Measurements from ENCODE around the gene ZNF662. TPM values are rescaled to one million over a fixed set of nuclear protein-coding genes. Genes with fewer than 3 reads are reported as not detected.

ZNF662 gene
- total RNA-seq, 2 experiments from 2014 or later, result 1.1 to 1.3 TPM

DNA sequence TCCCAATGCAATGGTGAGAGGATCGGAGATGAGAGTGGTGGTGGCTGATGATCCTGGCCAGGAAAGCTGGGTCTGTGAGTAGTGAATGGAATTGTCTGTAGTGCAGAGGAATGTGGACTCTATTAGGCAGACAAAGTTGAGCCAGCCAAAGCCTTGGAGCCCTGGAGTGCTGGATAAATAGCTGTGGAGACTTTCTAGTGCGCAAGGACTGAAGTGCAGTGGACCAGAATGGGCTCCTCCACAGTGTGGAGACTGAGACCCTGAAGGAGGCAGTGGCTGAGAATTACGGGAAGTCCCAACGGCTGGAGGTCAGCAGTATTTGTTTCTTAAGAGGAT, 874 bp downstream of the ZNF662 start:
- Mint-ChIP-seq H3K36me3 (ENCODE audit: low read depth) (peaks cover 24% of the 10 kb centered on the region), H3K27ac (no peak overlapping the region), H3K4me3 (peak overlapping the region; percentile 56), H3K27me3 (peaks cover 26% of the 10 kb centered on the region), H3K9me3 (ENCODE audit: low read depth) (peaks cover 18% of the 10 kb centered on the region), H3K4me1 (peaks cover 9% of the 10 kb centered on the region)
- ATAC-seq (no peak), DNase-seq (no peak)
- intact Hi-C loops (cut with DNase I, micrococcal nuclease), result no loop called here
- CTCF ChIA-PET, result no interaction called here
- POLR2A ChIA-PET, result no interaction called here

DNA sequence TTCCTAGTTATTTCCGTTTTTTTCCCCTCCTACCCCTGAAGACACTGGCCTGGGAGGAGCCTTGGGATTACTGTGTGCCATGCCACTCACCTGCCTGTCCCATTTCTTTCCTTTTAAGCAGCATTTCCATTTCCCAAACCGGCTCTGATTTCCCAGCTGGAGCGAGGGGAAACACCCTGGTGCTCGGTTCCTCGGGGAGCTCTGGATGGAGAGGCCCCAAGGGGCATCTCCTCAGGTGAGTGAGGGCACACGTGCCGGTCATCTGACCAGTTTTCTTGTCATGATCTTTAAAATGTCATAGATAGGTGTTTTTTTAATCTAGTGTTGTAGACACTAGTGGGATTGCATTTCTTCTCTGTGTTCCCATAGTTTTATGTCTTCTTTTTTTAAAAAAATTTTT, 2.7 kb downstream of the ZNF662 start:
- DNase-seq (no peak), ATAC-seq (no peak)
- H3K36me3 Mint-ChIP-seq (ENCODE audit: low read depth), result peaks cover 32% of the 10 kb centered on the region
- ChIA-PET POLR2A (no interaction called here), CTCF (no interaction called here)
- H3K4me3 Mint-ChIP-seq, result no peak overlapping the region
- H3K27me3 Mint-ChIP-seq, result peaks cover 22% of the 10 kb centered on the region
- H3K9me3 Mint-ChIP-seq (ENCODE audit: low read depth), result peaks cover 24% of the 10 kb centered on the region
- intact Hi-C loops (cut with DNase I, micrococcal nuclease), result no loop called here
- H3K4me1 Mint-ChIP-seq, result peaks cover 9% of the 10 kb centered on the region
- no peak overlapping the region for H3K27ac Mint-ChIP-seq

DNA sequence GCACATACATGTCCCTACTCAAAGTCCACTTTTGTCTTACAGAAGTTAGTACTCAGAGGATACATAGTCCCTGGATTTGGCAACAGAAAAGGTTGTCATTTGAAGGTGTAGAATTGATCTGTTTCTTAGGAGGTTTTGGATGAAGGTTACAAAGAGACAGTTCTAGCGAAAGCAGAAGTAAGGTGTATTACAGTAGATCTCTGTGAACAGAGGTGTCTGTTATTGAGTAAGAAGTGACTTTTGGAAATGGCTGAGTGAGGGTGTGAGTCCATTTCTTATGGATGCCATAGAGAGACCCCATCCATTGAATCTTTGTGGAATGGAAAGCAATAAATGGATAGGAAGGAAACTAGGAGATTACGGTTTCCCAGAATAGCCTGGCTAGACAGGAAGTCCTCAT, 5.6 kb downstream of the ZNF662 start:
- peaks cover 48% of the 10 kb centered on the region for H3K36me3 Mint-ChIP-seq (ENCODE audit: low read depth)

DNA sequence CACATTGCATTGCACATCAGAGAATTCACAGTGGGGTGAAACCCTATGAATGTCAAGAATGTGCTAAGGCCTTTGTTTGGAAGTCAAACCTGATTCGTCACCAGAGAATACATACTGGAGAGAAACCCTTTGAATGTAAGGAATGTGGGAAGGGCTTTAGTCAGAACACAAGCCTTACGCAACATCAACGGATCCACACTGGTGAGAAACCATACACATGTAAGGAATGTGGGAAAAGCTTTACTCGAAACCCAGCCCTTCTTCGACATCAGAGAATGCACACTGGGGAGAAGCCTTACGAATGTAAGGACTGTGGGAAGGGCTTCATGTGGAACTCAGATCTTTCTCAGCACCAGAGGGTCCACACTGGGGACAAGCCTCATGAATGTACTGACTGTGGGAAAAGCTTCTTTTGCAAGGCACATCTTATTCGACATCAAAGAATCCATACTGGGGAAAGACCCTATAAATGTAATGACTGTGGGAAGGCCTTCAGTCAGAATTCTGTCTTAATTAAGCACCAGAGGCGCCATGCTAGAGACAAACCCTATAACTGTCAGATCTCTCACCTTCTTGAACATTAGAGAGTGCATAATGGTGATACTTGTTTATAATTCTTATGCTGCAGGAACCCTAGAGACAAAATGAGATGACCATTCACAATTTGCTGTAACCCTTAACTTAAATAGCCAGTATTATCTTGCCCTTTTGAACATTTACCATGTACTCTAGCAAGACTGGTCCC, 9.0 kb downstream of the ZNF662 start:
- H3K4me3 Mint-ChIP-seq, result no peak overlapping the region
- ATAC-seq (no peak), DNase-seq (no peak)
- peaks cover 58% of the 10 kb centered on the region for H3K9me3 Mint-ChIP-seq (ENCODE audit: low read depth)
- H3K4me1 Mint-ChIP-seq, result no peaks in the 10 kb centered on the region
- no peaks in the 10 kb centered on the region for H3K27me3 Mint-ChIP-seq
- no peak overlapping the region for H3K27ac Mint-ChIP-seq
- intact Hi-C loops (cut with DNase I, micrococcal nuclease), result no loop called here
- peaks cover 47% of the 10 kb centered on the region for H3K36me3 Mint-ChIP-seq (ENCODE audit: low read depth)
- ChIA-PET CTCF (interaction anchor here (0.7 kb wide), 1 partner anchor 27 kb away, joined by 3 read pairs; no protein-coding TSS in a partner anchor), POLR2A (no interaction called here)

More for the DNA sequence above, 5.6 kb downstream of the ZNF662 start:
- POLR2A ChIA-PET, result no interaction called here
- peaks cover 2% of the 10 kb centered on the region for H3K4me1 Mint-ChIP-seq
- intact Hi-C loops (cut with DNase I, micrococcal nuclease), result no loop called here
- H3K9me3 Mint-ChIP-seq (ENCODE audit: low read depth), result peaks cover 45% of the 10 kb centered on the region
- peak; percentile 55 for ATAC-seq
- DNase-seq, result no peak
- H3K4me3 Mint-ChIP-seq, result no peak overlapping the region
- H3K27ac Mint-ChIP-seq, result no peak overlapping the region
- peaks cover 7% of the 10 kb centered on the region for H3K27me3 Mint-ChIP-seq
- CTCF ChIA-PET, result no interaction called here

DNA sequence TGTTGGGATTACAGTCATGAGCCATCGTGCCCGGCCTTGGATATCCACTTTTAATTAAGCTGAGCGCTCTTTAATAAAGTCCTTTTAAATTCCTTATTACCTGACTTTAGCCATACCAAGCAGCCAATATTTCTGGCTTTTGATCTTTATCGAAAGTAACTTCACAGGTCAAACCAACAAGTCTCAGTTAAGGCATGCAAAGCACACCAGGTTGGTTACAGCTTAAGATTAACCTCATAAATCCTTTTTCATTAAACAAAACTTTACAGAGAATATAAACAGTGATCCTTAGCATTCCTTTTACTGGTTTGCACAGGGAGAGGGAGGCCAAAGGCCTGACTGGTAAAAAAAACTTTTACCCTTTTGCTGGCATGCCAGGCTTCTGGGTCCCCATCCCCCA, 17.7 kb downstream of the ZNF662 start:
- no peak overlapping the region for H3K4me3 Mint-ChIP-seq
- H3K27me3 Mint-ChIP-seq, result no peaks in the 10 kb centered on the region
- peaks cover 4% of the 10 kb centered on the region for H3K4me1 Mint-ChIP-seq
- CTCF ChIA-PET, result no interaction called here
- no peak for DNase-seq
- no peak for ATAC-seq
- no peaks in the 10 kb centered on the region for H3K36me3 Mint-ChIP-seq (ENCODE audit: low read depth)
- H3K9me3 Mint-ChIP-seq (ENCODE audit: low read depth), result peaks cover 9% of the 10 kb centered on the region
- POLR2A ChIA-PET, result no interaction called here
- no peak overlapping the region for H3K27ac Mint-ChIP-seq
- intact Hi-C loops (cut with DNase I, micrococcal nuclease), result no loop called here

DNA sequence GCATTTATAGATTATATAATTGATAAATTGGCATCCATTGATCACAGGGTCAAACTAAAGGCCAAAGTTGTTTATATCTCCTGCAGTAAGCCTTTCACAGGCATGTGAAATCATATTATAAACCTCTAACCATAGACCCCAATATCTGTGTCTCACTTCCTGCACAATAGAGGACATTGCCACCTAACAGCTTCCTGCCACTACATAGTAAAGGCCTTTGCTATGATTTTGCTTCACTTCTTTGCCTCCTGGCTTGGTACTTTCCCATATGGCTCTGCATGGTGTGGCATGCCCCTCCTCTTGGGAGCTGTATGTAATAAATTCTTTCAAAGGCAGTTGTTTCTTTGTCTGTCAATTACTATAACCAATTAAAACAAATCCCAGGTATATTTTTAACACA, 20.4 kb downstream of the ZNF662 start:
- Mint-ChIP-seq H3K4me3 (no peak overlapping the region), H3K27me3 (no peaks in the 10 kb centered on the region), H3K4me1 (peaks cover 4% of the 10 kb centered on the region), H3K36me3 (ENCODE audit: low read depth) (no peaks in the 10 kb centered on the region), H3K27ac (no peak overlapping the region), H3K9me3 (ENCODE audit: low read depth) (peaks cover 3% of the 10 kb centered on the region)
- no peak for ATAC-seq
- no peak for DNase-seq
- ChIA-PET POLR2A (no interaction called here), CTCF (no interaction called here)
- intact Hi-C loops (cut with DNase I, micrococcal nuclease), result no loop called here

DNA sequence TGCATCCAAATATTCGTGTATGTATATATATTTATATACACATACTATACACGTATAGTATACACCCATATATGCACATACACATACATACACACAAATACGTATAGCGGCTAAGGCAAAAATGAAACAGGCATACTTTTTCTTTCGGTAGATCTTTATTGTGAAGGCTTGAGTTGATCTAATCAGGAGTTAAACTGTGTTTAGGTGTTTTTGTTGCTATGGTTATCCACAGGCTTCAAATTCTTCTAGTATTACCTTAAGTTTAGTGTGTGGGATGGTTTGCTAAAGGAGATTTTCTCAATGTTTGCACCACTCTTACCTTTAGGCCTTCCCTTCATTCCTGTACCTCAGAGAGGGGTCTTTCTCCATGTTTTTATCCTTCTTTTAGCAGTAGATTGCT, 28.2 kb downstream of the ZNF662 start:
- no peak overlapping the region for H3K27ac Mint-ChIP-seq
- intact Hi-C loops (cut with DNase I, micrococcal nuclease), result no loop called here
- H3K4me3 Mint-ChIP-seq, result no peak overlapping the region
- peaks cover 26% of the 10 kb centered on the region for H3K4me1 Mint-ChIP-seq
- no peaks in the 10 kb centered on the region for H3K9me3 Mint-ChIP-seq (ENCODE audit: low read depth)
- DNase-seq, result no peak
- ChIA-PET POLR2A (no interaction called here), CTCF (interaction anchor here (0.6 to 1.7 kb wide), 2 partner anchors 28 to 94 kb away, joined by 3 to 4 read pairs; no protein-coding TSS in a partner anchor)
- no peaks in the 10 kb centered on the region for H3K27me3 Mint-ChIP-seq
- ATAC-seq, result no peak
- peaks cover 3% of the 10 kb centered on the region for H3K36me3 Mint-ChIP-seq (ENCODE audit: low read depth)

DNA sequence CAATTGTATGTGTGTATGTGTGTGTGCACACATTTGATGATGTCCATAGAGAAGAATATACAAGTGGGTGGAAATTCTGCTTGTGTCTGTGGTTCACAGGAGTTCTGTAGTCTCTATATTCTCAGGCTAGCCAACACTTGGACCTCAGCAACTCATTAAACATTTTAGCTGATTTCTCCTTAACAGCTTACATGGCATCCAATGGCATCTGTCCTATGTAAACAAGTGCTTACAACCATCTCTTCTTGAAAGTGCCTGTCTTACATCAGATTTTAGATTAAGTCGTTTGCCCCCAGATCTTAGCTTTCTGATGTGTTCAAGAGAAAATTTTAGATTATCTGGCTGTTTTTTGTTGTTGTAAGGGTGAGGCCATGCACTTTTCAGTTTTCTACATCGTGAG, 29.0 kb downstream of the ZNF662 start:
- Mint-ChIP-seq H3K27ac (no peak overlapping the region), H3K36me3 (ENCODE audit: low read depth) (peaks cover 3% of the 10 kb centered on the region), H3K27me3 (no peaks in the 10 kb centered on the region), H3K4me1 (peaks cover 26% of the 10 kb centered on the region), H3K9me3 (ENCODE audit: low read depth) (peaks cover 2% of the 10 kb centered on the region), H3K4me3 (no peak overlapping the region)
- ChIA-PET CTCF (interaction anchor here (0.8 to 1.7 kb wide), 2 partner anchors 17 to 27 kb away, joined by 3 to 4 read pairs; no protein-coding TSS in a partner anchor), POLR2A (no interaction called here)
- no peak for ATAC-seq
- no peak for DNase-seq
- intact Hi-C loops (cut with DNase I, micrococcal nuclease), result no loop called here

DNA sequence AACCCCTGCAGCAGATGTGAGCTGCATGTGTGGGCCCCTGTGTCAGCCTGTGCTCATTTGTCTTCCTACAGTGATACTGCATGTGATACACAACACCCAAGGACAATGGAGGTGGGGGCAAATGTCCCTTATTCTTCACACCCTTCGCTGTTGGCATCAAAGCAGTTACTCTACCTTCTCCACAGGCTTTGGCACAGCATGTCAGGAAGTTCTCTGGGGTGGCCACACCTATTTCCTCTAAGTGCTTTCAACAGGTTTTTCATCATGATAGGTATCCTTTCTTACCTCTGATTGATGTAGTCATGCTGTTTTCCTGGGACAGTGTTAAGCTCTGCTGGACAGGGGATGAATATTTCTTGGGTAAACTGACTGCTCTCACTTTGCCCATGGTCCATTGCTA, 29.5 kb downstream of the ZNF662 start:
- H3K9me3 Mint-ChIP-seq (ENCODE audit: low read depth), result peaks cover 2% of the 10 kb centered on the region
- ChIA-PET POLR2A (no interaction called here), CTCF (interaction anchor here (0.8 to 1.7 kb wide), 2 partner anchors 18 to 26 kb away, joined by 3 to 4 read pairs; no protein-coding TSS in a partner anchor)
- DNase-seq (no peak), ATAC-seq (no peak)
- H3K4me3 Mint-ChIP-seq, result no peak overlapping the region
- H3K27ac Mint-ChIP-seq, result peak overlapping the region; percentile 7
- peaks cover 3% of the 10 kb centered on the region for H3K36me3 Mint-ChIP-seq (ENCODE audit: low read depth)
- H3K4me1 Mint-ChIP-seq, result peaks cover 26% of the 10 kb centered on the region
- intact Hi-C loops (cut with DNase I, micrococcal nuclease), result no loop called here
- H3K27me3 Mint-ChIP-seq, result no peaks in the 10 kb centered on the region

DNA sequence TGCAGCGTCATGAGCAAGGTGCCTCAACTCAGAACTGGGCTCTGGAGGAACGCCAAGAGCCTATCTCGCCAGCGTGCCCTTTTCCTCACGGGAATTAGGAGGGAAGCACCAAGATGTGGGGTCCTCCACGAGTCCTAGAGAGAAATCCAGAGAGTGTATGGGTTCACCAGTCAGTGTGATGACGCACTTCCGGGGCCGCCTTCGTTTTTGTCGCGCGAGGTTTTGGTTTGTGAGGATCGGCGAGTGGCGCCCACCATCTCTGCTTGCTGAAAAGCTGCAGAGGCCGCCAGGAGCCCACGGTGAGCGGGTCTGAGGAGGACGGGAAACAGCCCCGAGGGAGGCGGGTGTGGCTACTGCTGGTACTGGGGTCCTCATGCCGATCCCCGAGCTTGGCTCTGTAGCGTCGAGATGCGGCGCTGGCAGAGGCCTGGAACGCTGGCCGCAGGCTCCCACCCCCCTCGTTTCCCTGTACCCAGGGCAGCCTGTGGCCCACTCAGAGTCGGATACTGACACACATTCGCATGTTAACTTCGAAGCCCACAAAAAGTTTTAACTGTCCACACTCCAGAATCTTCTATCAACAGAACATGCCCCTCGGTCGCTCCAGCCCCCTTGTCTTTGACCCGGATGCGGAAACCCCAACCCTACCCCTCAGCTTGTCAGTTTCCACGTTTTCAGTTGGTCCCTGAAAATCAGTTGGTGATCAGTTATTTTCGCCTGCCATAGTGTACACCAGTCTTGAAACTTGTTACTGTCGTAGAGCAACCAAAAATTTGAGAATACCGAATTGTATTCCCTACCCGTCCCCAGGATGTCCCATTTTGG, 30.4 kb downstream of the ZNF662 start:
- Mint-ChIP-seq H3K4me1 (peaks cover 26% of the 10 kb centered on the region), H3K9me3 (ENCODE audit: low read depth) (peaks cover 2% of the 10 kb centered on the region), H3K27ac (peak overlapping the region; percentile 7), H3K27me3 (no peaks in the 10 kb centered on the region), H3K36me3 (ENCODE audit: low read depth) (peaks cover 3% of the 10 kb centered on the region), H3K4me3 (no peak overlapping the region)
- no peak for ATAC-seq
- peak; percentile 16 for DNase-seq
- intact Hi-C loops (cut with DNase I, micrococcal nuclease), result no loop called here
- ChIA-PET POLR2A (no interaction called here), CTCF (interaction anchor here (0.5 kb wide), 1 partner anchor 64 kb away, joined by 4 read pairs; no protein-coding TSS in a partner anchor)

DNA sequence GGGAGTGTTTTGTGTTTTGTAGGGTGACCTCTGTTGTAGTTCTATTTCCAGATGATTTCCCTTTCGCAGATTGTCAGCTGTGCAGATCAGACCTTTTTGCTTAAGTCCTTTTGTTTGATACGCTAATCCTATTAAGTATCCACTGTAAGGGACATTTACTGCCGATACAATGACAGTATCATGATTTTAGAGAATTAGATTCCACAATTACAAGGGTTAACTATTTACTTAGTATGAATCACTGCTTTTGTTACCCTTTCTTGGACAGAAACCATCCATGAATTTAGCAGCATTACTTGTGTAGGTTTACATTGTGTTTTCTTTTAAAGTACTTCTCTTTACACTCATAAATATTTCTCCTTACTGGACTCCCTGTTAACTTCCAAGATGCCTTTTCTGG, 31.4 kb downstream of the ZNF662 start:
- POLR2A ChIA-PET, result no interaction called here

DNA sequence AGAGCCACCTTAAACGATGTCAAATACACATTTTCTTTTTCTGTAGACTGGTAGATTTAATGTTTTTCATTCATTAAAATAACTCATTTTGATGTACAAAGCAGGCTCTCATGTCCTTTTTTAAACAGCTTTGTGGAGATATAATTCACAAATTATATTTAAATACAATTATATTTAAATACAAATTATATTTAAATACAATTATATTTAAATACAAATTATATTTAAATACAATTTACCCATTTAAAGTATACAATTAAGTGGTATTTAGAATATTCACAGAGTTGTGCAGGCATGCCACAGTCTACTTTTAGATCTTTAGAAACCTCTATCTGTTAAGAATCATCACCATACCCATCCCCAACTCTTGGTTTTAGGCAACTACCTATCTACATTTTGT, 36.8 kb downstream of the ZNF662 start:
- H3K9me3 Mint-ChIP-seq (ENCODE audit: low read depth), result peaks cover 2% of the 10 kb centered on the region
- H3K4me3 Mint-ChIP-seq, result no peak overlapping the region
- H3K27ac Mint-ChIP-seq, result no peak overlapping the region
- peaks cover 2% of the 10 kb centered on the region for H3K4me1 Mint-ChIP-seq
- H3K36me3 Mint-ChIP-seq (ENCODE audit: low read depth), result no peaks in the 10 kb centered on the region
- intact Hi-C loops (cut with DNase I, micrococcal nuclease), result no loop called here
- CTCF ChIA-PET, result interaction anchor here (1.4 kb wide), 1 partner anchor 19 kb away, joined by 5 read pairs; no protein-coding TSS in a partner anchor
- POLR2A ChIA-PET, result no interaction called here
- H3K27me3 Mint-ChIP-seq, result no peaks in the 10 kb centered on the region
- no peak for DNase-seq
- no peak for ATAC-seq

More for the DNA sequence above, 31.4 kb downstream of the ZNF662 start:
- intact Hi-C loops (cut with DNase I, micrococcal nuclease), result no loop called here
- peaks cover 3% of the 10 kb centered on the region for H3K36me3 Mint-ChIP-seq (ENCODE audit: low read depth)
- no peak overlapping the region for H3K27ac Mint-ChIP-seq
- H3K27me3 Mint-ChIP-seq, result no peaks in the 10 kb centered on the region
- H3K4me1 Mint-ChIP-seq, result peaks cover 26% of the 10 kb centered on the region
- H3K9me3 Mint-ChIP-seq (ENCODE audit: low read depth), result peaks cover 2% of the 10 kb centered on the region
- H3K4me3 Mint-ChIP-seq, result no peak overlapping the region
- DNase-seq, result no peak
- ATAC-seq, result no peak
- CTCF ChIA-PET, result no interaction called here

Measured in activated CD4-positive, alpha-beta T cell treated with anti-CD3 and anti-CD28 coated beads for 36 hours (primary cell).